Measurements from ENCODE around the gene PIEZO1. TPM values are rescaled to one million over a fixed set of nuclear protein-coding genes. Genes with fewer than 3 reads are reported as not detected.

The PIEZO1 gene
- total and polyA plus RNA-seq, 9 of the 15 experiments (the other 6 are each of a cell fraction or from before 2014, with no cell fraction given) = 3.6 to 432 (median 131) TPM

- Histone ChIP-seq H3K4me2 (ENCODE audit: insufficient read depth, low read length) (no peak overlapping the region), H3K79me2 (ENCODE audit: control insufficient read depth, insufficient read depth, low read length) (peaks cover 82% of the 10 kb centered on the region), H3K36me3 (ENCODE audit: control insufficient read depth, insufficient read depth, low read length) (peaks cover 87% of the 10 kb centered on the region; the same call in 2 of the 3 replicates), H3K27ac (ENCODE audit: extremely low read depth, low read depth, low read length) (no peak overlapping the region), H3K9ac (ENCODE audit: insufficient read depth in 1 of 2, low read depth in 2 of 2, low read length in 2 of 2) (peak overlapping the region in 1 of 2 experiments; percentile 84; a peak in 1 of 4 replicates), H3K4me3 (no peak overlapping the region), H2AFZ (ENCODE audit: low read depth, low read length) (no peak overlapping the region), H4K20me1 (replicated peaks; ENCODE audit: control insufficient read depth, insufficient read depth, low read length) (peaks cover 43% of the 10 kb centered on the region), H3K4me1 (replicated peaks in 1 of 2; ENCODE audit: control insufficient read depth in 2 of 2, insufficient read depth in 2 of 2, low read length in 2 of 2) (peaks cover 0 to 79% of the 10 kb centered on the region in 2 experiments; a peak in 3 of 5 replicates), H3K9me1 (ENCODE audit: control insufficient read depth, insufficient read depth, low read length) (peaks cover 12% of the 10 kb centered on the region), H3K27me3 (ENCODE audit: control insufficient read depth in 2 of 2, insufficient read depth in 2 of 2, low read length in 2 of 2) (no peaks in the 10 kb centered on the region), H3K9me3 (replicated peaks; ENCODE audit: control insufficient read depth, insufficient read depth, low read depth, low read length) (no peaks in the 10 kb centered on the region)
- in situ Hi-C loops (cut with MboI) = no loop called here
- no peak for FAIRE-seq
- DNase-seq (ENCODE audit: extremely low read depth in 1 of 4, low spot score in 3 of 4) = no peak
- no peak for ATAC-seq
- 71% methylated on average over 7 of the region's 13 CpGs for WGBS (ENCODE audit: insufficient coverage, low coverage, missing lambda C conversion rate)
- ChIA-PET POLR2A (interaction anchor here (0.6 to 8.9 kb wide), 4 partner anchors 10 to 87 kb away, joined by 3 to 102 read pairs (median 8); no protein-coding TSS in a partner anchor), CTCF (ENCODE audit: low intra/inter-chr PET ratio) (no interaction called here)
- no TSS peak for BruUV-seq (replicated peaks)
- no peak for TF ChIP-seq NFE2 (IDR thresholded peaks at IDR 0.05; ENCODE audit: low read depth)
- TF ChIP-seq KLF10 (CRISPR knock-in tag; IDR thresholded peaks at IDR 0.05) = no peak
- no peak for TF ChIP-seq ARNT (IDR thresholded peaks at IDR 0.05)
- TF ChIP-seq ZNF77 (CRISPR knock-in tag; IDR thresholded peaks at IDR 0.05) = no peak
- no peak for TF ChIP-seq SRF (CRISPR knock-in tag; IDR thresholded peaks at IDR 0.05)
- TF ChIP-seq RHOXF2B (CRISPR knock-in tag; conservative IDR thresholded peaks at IDR 0.05) = no peak
- TF ChIP-seq, protein P1, sequence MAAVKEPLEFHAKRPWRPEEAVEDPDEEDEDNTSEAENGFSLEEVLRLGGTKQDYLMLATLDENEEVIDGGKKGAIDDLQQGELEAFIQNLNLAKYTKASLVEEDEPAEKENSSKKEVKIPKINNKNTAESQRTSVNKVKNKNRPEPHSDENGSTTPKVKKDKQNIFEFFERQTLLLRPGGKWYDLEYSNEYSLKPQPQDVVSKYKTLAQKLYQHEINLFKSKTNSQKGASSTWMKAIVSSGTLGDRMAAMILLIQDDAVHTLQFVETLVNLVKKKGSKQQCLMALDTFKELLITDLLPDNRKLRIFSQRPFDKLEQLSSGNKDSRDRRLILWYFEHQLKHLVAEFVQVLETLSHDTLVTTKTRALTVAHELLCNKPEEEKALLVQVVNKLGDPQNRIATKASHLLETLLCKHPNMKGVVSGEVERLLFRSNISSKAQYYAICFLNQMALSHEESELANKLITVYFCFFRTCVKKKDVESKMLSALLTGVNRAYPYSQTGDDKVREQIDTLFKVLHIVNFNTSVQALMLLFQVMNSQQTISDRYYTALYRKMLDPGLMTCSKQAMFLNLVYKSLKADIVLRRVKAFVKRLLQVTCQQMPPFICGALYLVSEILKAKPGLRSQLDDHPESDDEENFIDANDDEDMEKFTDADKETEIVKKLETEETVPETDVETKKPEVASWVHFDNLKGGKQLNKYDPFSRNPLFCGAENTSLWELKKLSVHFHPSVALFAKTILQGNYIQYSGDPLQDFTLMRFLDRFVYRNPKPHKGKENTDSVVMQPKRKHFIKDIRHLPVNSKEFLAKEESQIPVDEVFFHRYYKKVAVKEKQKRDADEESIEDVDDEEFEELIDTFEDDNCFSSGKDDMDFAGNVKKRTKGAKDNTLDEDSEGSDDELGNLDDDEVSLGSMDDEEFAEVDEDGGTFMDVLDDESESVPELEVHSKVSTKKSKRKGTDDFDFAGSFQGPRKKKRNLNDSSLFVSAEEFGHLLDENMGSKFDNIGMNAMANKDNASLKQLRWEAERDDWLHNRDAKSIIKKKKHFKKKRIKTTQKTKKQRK (IDR thresholded peaks at IDR 0.05; ENCODE audit: borderline replicate concordance, low read depth, low read length) = no peak
- TF ChIP-seq TCF7 (IDR thresholded peaks at IDR 0.05; ENCODE audit: borderline replicate concordance) = no peak
- no peak for TF ChIP-seq U2AF2 (optimal IDR thresholded peaks at IDR 0.05; ENCODE audit: low read depth, low read length)
- TF ChIP-seq, protein P2, sequence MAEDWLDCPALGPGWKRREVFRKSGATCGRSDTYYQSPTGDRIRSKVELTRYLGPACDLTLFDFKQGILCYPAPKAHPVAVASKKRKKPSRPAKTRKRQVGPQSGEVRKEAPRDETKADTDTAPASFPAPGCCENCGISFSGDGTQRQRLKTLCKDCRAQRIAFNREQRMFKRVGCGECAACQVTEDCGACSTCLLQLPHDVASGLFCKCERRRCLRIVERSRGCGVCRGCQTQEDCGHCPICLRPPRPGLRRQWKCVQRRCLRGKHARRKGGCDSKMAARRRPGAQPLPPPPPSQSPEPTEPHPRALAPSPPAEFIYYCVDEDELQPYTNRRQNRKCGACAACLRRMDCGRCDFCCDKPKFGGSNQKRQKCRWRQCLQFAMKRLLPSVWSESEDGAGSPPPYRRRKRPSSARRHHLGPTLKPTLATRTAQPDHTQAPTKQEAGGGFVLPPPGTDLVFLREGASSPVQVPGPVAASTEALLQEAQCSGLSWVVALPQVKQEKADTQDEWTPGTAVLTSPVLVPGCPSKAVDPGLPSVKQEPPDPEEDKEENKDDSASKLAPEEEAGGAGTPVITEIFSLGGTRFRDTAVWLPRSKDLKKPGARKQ (CRISPR knock-in tag; IDR thresholded peaks at IDR 0.05) = no peak
- intact Hi-C loops (cut with micrococcal nuclease) = no loop called here
Observed at GRCh38 chr16:88753191-88753590, 31.8 kb downstream of the PIEZO1 start.
